ENCODE measurements around the gene ESRP2.

The ESRP2 gene

GRCh38 chr16:68228652-68229051 is 7.3 kb downstream of the ESRP2 start:
- no peak overlapping the region for H3K27ac ChIP-seq
- no peak for DNase-seq (ENCODE audit: low spot score)
- no peak for TF ChIP-seq CTCF (IDR thresholded peaks at IDR 0.05)

GRCh38 chr16:68227850-68228553 is 7.9 kb downstream of the ESRP2 start:
- no peak for DNase-seq (ENCODE audit: low spot score)
- no peak overlapping the region for H3K27ac ChIP-seq

More at GRCh38 chr16:68228652-68229051, 7.3 kb downstream of the ESRP2 start:
- no peak overlapping the region for H3K4me3 ChIP-seq

GRCh38 chr16:68227183-68227793 is 8.6 kb downstream of the ESRP2 start:
- DNase-seq (ENCODE audit: low spot score): no peak
- no peak for TF ChIP-seq CTCF (IDR thresholded peaks at IDR 0.05)
- Histone ChIP-seq H3K4me3 (no peak overlapping the region), H3K27ac (no peak overlapping the region)

More at GRCh38 chr16:68227850-68228553, 7.9 kb downstream of the ESRP2 start:
- H3K4me3 ChIP-seq: no peak overlapping the region
- TF ChIP-seq CTCF (IDR thresholded peaks at IDR 0.05): no peak

GRCh38 chr16:68226116-68226515 is 9.8 kb downstream of the ESRP2 start:
- no peak for TF ChIP-seq CTCF (IDR thresholded peaks at IDR 0.05)
- DNase-seq (ENCODE audit: low spot score): no peak
- no peak overlapping the region for H3K27ac ChIP-seq
- no peak overlapping the region for H3K4me3 ChIP-seq

GRCh38 chr16:68223072-68223471 is 12.9 kb downstream of the ESRP2 start:
- no peak for DNase-seq (ENCODE audit: low spot score)
- Histone ChIP-seq H3K27ac (no peak overlapping the region), H3K4me3 (no peak overlapping the region)
- TF ChIP-seq CTCF (IDR thresholded peaks at IDR 0.05): no peak

GRCh38 chr16:68219725-68220351 is 16.1 kb downstream of the ESRP2 start:
- no peak overlapping the region for H3K27ac ChIP-seq
- DNase-seq (ENCODE audit: low spot score): no peak
- H3K4me3 ChIP-seq: no peak overlapping the region
- no peak for TF ChIP-seq CTCF (IDR thresholded peaks at IDR 0.05)

Data from coronary artery (tissue), 2 donors.